K562 (cell line): Measurements from ENCODE around the gene ERMARD.

ENCODE experiments used
- ATF2 ChIP-seq: sonication (generic); formaldehyde crosslinking; IDR thresholded peaks from 2 replicates; pipeline ENCODE4 v1.8.1; 2022; ENCODE audit warnings: missing genetic modification reagents
- ATF4 ChIP-seq: fragments of 450-650 bp; formaldehyde crosslinking; IDR thresholded peaks from 2 replicates; pipeline ENCODE4 v1.4.0; 2022; ENCODE audit warnings: mild to moderate bottlenecking, moderate library complexity
- CHD7 ChIP-seq: fragments of 200-600 bp; sonication (generic); IDR thresholded peaks from one replicate; pipeline ENCODE4 v1.6.1; 2012; ENCODE audit warnings: mild to moderate bottlenecking, low read depth, low read length, inconsistent platforms
- CTCF ChIP-seq, 3 experiments: IDR thresholded peaks in 2 of 3; conservative IDR thresholded peaks in 1 of 3; 2 replicates each; pipeline ENCODE4 v1.5.1; 2011 to 2012; ENCODE audit warnings: low read length in 3 of 3, mild to moderate bottlenecking in 3 of 3, control low read depth in 2 of 3, improper control_type of control experiment in 1 of 3, inconsistent platforms in 1 of 3, low read depth in 1 of 3, mixed read lengths in 1 of 3, moderate library complexity in 1 of 3; ENCODE audit not compliant: insufficient read depth in 2 of 3
- EP300 ChIP-seq: IDR thresholded peaks from 2 replicates; pipeline ENCODE4 v1.6.1; 2012; ENCODE audit warnings: low read length, improper control_type of control experiment
- GMEB1 ChIP-seq: fragments of 250-450 bp; sonication (Bioruptor Pico); IDR thresholded peaks from 2 replicates; pipeline ENCODE4 v1.4.0; 2020; ENCODE audit warnings: mild to moderate bottlenecking
- NFIC ChIP-seq: fragments of 450-650 bp; IDR thresholded peaks from 2 replicates; pipeline ENCODE4 v1.6.1; 2017; ENCODE audit warnings: mild to moderate bottlenecking, inconsistent platforms
- NR3C1 ChIP-seq: sonication (generic); formaldehyde crosslinking; IDR thresholded peaks from 2 replicates; pipeline ENCODE4 v1.8.1; 2022; ENCODE audit warnings: missing genetic modification reagents
- PKNOX1 ChIP-seq: fragments of 450-650 bp; IDR thresholded peaks from 2 replicates; pipeline ENCODE4 v1.6.1; 2016
- RBM25 ChIP-seq: fragments of 200-400 bp; formaldehyde crosslinking; IDR thresholded peaks from 2 replicates; pipeline ENCODE4 v1.6.1; 2018; ENCODE audit warnings: low read length, low read depth, moderate library complexity; ENCODE audit not compliant: severe bottlenecking
- TAF1 ChIP-seq: IDR thresholded peaks from 2 replicates; pipeline ENCODE4 v1.6.1; 2011; ENCODE audit warnings: mild to moderate bottlenecking, low read length, moderate library complexity; ENCODE audit not compliant: insufficient read depth, control insufficient read depth, severe bottlenecking; ENCODE audit errors: extremely low read depth
- ZFP36 ChIP-seq: fragments of 150-350 bp; IDR thresholded peaks from 2 replicates; pipeline ENCODE4 v1.6.1; 2018; ENCODE audit warnings: low read length, low read depth; ENCODE audit not compliant: partially characterized antibody

GRCh38 chr6:169805242-169805838 is 53.9 kb downstream of the ERMARD start:
- TF ChIP-seq CTCF (IDR thresholded peaks at IDR 0.05 in 2 of 3, conservative IDR thresholded peaks at IDR 0.05 in 1 of 3; ENCODE audit: insufficient read depth in 2 of 3, low read depth in 1 of 3, low read length in 3 of 3): no peak
- no peak for TF ChIP-seq ZFP36
- TF ChIP-seq TAF1: no peak
- TF ChIP-seq NFIC: no peak
- no peak for TF ChIP-seq EP300
- TF ChIP-seq PKNOX1: no peak
- no peak for TF ChIP-seq ATF4 (CRISPR knock-in tag)
- no peak for TF ChIP-seq CHD7
- no peak for TF ChIP-seq GMEB1 (CRISPR knock-in tag)
- TF ChIP-seq ATF2: no peak
- no peak for TF ChIP-seq NR3C1 (CRISPR knock-in tag)
- TF ChIP-seq RBM25: no peak
